HepG2 (cell line): ENCODE data around the gene APLF. TPM values are rescaled to one million over a fixed set of nuclear protein-coding genes. Genes with fewer than 3 reads are reported as not detected.

ENCODE experiments used
- ATAC-seq: fragments of 200-7000 bp; cut with Tn5 transposase; 3 replicates; pipeline ENCODE4 v1.9.1; 2020; ENCODE audit warnings: mild to moderate bottlenecking, moderate library complexity
- BruUV-seq: library from RNA; stranded (reverse); fragments of 400-500 nt; replicated peaks from 2 replicates; lab custom pipeline; 2021; lab: Mats Ljungman, UMichigan
- CTCF ChIA-PET: fragments of 300-600 bp; formaldehyde crosslinking; extraction: SDS; loops from one replicate; lab custom pipeline; 2021; ENCODE audit warnings: low total read pairs, inconsistent platforms, low intra/inter-chr PET ratio; lab: Yijun Ruan, JAX
- POLR2A ChIA-PET: fragments of 350-600 bp; sonication (Branson Sonifier 250); formaldehyde crosslinking; loops from one replicate; lab custom pipeline; 2020; ENCODE audit warnings: antibody characterized with exemption, inconsistent platforms; lab: Yijun Ruan, JAX
- DNase-seq: peaks from one replicate; pipeline ENCODE4 v3.0.0-alpha.2; 2015; ENCODE audit warnings: low spot score
- FAIRE-seq: peaks from 3 replicates; lab custom pipeline; 2011; peaks lifted over from hg19 to GRCh38; lab: Jason Lieb, UNC
- H2AFZ ChIP-seq: one replicate; pipeline ENCODE4 v1.6.1; 2011; ENCODE audit warnings: low read length, inconsistent platforms
- H3K27ac ChIP-seq: fragments of 300-600 bp; 3 replicates; pipeline ENCODE4 v1.8.0; 2011; ENCODE audit warnings: mixed run types, mild to moderate bottlenecking, mixed read lengths, low read length, inconsistent platforms; ENCODE audit not compliant: insufficient read depth; ENCODE audit errors: extremely low read length
- H3K27me3 ChIP-seq, 2 experiments: fragments of 200-600 bp in 1 of 2; 2 replicates in 1 of 2; 3 replicates in 1 of 2; pipeline versions ENCODE4 v1.6.0 to v1.8.0; 2011; ENCODE audit warnings: low read length in 2 of 2, mild to moderate bottlenecking in 2 of 2, moderate library complexity in 2 of 2, inconsistent platforms in 1 of 2; ENCODE audit not compliant: insufficient read depth in 2 of 2, control insufficient read depth in 1 of 2
- H3K36me3 ChIP-seq, 2 experiments: fragments of 200-600 bp in 1 of 2; replicated peaks in 1 of 2; 2 replicates in 1 of 2; 3 replicates in 1 of 2; pipeline versions ENCODE4 v1.5.1 to v1.8.0; 2011; ENCODE audit warnings: low read length in 2 of 2, inconsistent platforms in 1 of 2; ENCODE audit not compliant: insufficient read depth in 2 of 2, control insufficient read depth in 1 of 2
- H3K4me1 ChIP-seq: 2 replicates; pipeline ENCODE4 v1.5.1; 2012; ENCODE audit warnings: low read length, inconsistent platforms; ENCODE audit not compliant: insufficient read depth
- H3K4me2 ChIP-seq: 2 replicates; pipeline ENCODE4 v1.6.0; 2011; ENCODE audit warnings: low read depth, low read length, inconsistent platforms
- H3K4me3 ChIP-seq, 3 experiments: fragments of 200-600 bp in 1 of 3; sonication (generic), shearing (Covaris generic) in 1 of 3; replicated peaks in 1 of 3; 2 replicates each; pipeline ENCODE4 v1.5.1; 2011 to 2016; ENCODE audit warnings: low read length in 3 of 3, inconsistent platforms in 2 of 3, low read depth in 2 of 3, mild to moderate bottlenecking in 2 of 3, control low read depth in 1 of 3, mixed read lengths in 1 of 3; ENCODE audit not compliant: insufficient read depth in 1 of 3
- H3K79me2 ChIP-seq: one replicate; pipeline ENCODE4 v1.6.1; 2011; ENCODE audit warnings: low read length, inconsistent platforms; ENCODE audit not compliant: insufficient read depth
- H3K9ac ChIP-seq: 2 replicates; pipeline ENCODE4 v1.6.0; 2011; ENCODE audit warnings: mild to moderate bottlenecking, low read depth, low read length, inconsistent platforms; ENCODE audit not compliant: insufficient read depth
- H3K9me3 ChIP-seq: 2 replicates; pipeline ENCODE4 v1.5.1; 2012; ENCODE audit warnings: mild to moderate bottlenecking, low read length
- H4K20me1 ChIP-seq: 2 replicates; pipeline ENCODE4 v1.6.0; 2011; ENCODE audit warnings: inconsistent platforms, mild to moderate bottlenecking, low read length, moderate library complexity; ENCODE audit not compliant: insufficient read depth
- HNF4A ChIP-seq: sonication (generic); formaldehyde crosslinking; IDR thresholded peaks from 2 replicates; pipeline ENCODE4 v1.4.0; 2020; ENCODE audit warnings: missing genetic modification reagents
- KDM3A ChIP-seq: IDR thresholded peaks from 2 replicates; pipeline ENCODE4 v1.6.1; 2018; ENCODE audit warnings: low read depth, missing compliant biosample characterization
- MED8 ChIP-seq: sonication (generic); formaldehyde crosslinking; IDR thresholded peaks from 2 replicates; pipeline ENCODE4 v1.8.1; 2023; ENCODE audit warnings: mild to moderate bottlenecking, missing genetic modification reagents; ENCODE audit not compliant: insufficient replicate concordance
- MTF1 ChIP-seq: sonication (generic); formaldehyde crosslinking; IDR thresholded peaks from 2 replicates; pipeline ENCODE4 v1.5.0; 2020; ENCODE audit warnings: missing genetic modification reagents
- NPAS2 ChIP-seq: sonication (generic); formaldehyde crosslinking; IDR thresholded peaks from 2 replicates; pipeline ENCODE4 v1.8.0; 2022; ENCODE audit warnings: mild to moderate bottlenecking, missing genetic modification reagents, borderline replicate concordance
- PHF21A ChIP-seq: sonication (generic); formaldehyde crosslinking; IDR thresholded peaks from 2 replicates; pipeline ENCODE4 v1.5.0; 2020; ENCODE audit warnings: mild to moderate bottlenecking, missing genetic modification reagents
- PLRG1 ChIP-seq: fragments of 450-650 bp; conservative IDR thresholded peaks from 2 replicates; pipeline ENCODE4 v1.6.1; 2016
- RFXANK ChIP-seq: IDR thresholded peaks from 2 replicates; pipeline ENCODE4 v1.6.1; 2016
- TAF15 ChIP-seq: fragments of 200-400 bp; formaldehyde crosslinking; IDR thresholded peaks from one replicate; pipeline ENCODE4 v1.6.1; 2018; ENCODE audit warnings: mild to moderate bottlenecking, low read depth, low read length; ENCODE audit not compliant: poor library complexity, severe bottlenecking
- ZBTB20 ChIP-seq: sonication (generic); formaldehyde crosslinking; IDR thresholded peaks from 2 replicates; pipeline ENCODE4 v1.8.1; 2023; ENCODE audit warnings: missing genetic modification reagents, low read depth, mild to moderate bottlenecking, borderline replicate concordance
- ZBTB3 ChIP-seq: sonication (generic); formaldehyde crosslinking; IDR thresholded peaks from 2 replicates; pipeline ENCODE4 v1.4.0; 2020; ENCODE audit warnings: low read depth, mild to moderate bottlenecking, moderate library complexity, missing genetic modification reagents, borderline replicate concordance
- ZBTB37 ChIP-seq: sonication (generic); formaldehyde crosslinking; IDR thresholded peaks from 2 replicates; pipeline ENCODE4 v1.4.0; 2020; ENCODE audit warnings: mild to moderate bottlenecking, missing genetic modification reagents
- ZNF121 ChIP-seq: sonication (generic); formaldehyde crosslinking; IDR thresholded peaks from 2 replicates; pipeline ENCODE4 v1.5.0; 2020; ENCODE audit warnings: mild to moderate bottlenecking, missing genetic modification reagents
- ZNF264 ChIP-seq: sonication (generic); formaldehyde crosslinking; IDR thresholded peaks from 2 replicates; pipeline ENCODE4 v1.4.0; 2020; ENCODE audit warnings: missing genetic modification reagents
- ZNF383 ChIP-seq: sonication (generic); formaldehyde crosslinking; IDR thresholded peaks from 2 replicates; pipeline ENCODE4 v1.4.0; 2020; ENCODE audit warnings: missing genetic modification reagents, mild to moderate bottlenecking, borderline replicate concordance
- ZNF557 ChIP-seq: sonication (generic); formaldehyde crosslinking; IDR thresholded peaks from 2 replicates; pipeline ENCODE4 v1.4.0; 2020; ENCODE audit warnings: missing genetic modification reagents
- ZNF720 ChIP-seq: sonication (generic); formaldehyde crosslinking; IDR thresholded peaks from 2 replicates; pipeline ENCODE4 v1.4.0; 2020; ENCODE audit warnings: missing genetic modification reagents
- ZNF780A ChIP-seq: sonication (generic); formaldehyde crosslinking; IDR thresholded peaks from 2 replicates; pipeline ENCODE4 v1.8.0; 2022; ENCODE audit warnings: mild to moderate bottlenecking, missing genetic modification reagents, moderate library complexity
- WGBS: methylation state at CpG from one replicate; pipeline ENCODE4 v1.1.6; 2017; ENCODE audit warnings: low lambda C conversion rate; 5-methylcytosine and 5-hydroxymethylcytosine counted together
- in situ Hi-C: cut with HindIII; loops from 2 replicates; pipeline ENCODE4 v1.10.0; 2017; ENCODE audit warnings: low pct_unique_long_range_greater_than_20kb; ENCODE audit not compliant: extremely low pct_ligation_motif_present
- intact Hi-C: fragments of 100-400 bp; cut with micrococcal nuclease; formaldehyde crosslinking; loops from one replicate; pipeline ENCODE4 v1.10.0; 2022; ENCODE audit not compliant: unreplicated experiment
- polyA plus RNA-seq, 8 experiments: library from polyadenylated mRNA; depleted of rRNA in 3 of 8; stranded (reverse) in 7 of 8; unstranded in 1 of 8; fragments of >200 nt; fragmentation: Illumina TruSeq in 4 of 8; extraction: Trizol in 4 of 8; gene quantifications; 2 replicates each; pipeline versions ENCODE4 v1.2.1 to v1.2.3, GENCODE V29; 2011 to 2016; ENCODE audit warnings: low read depth in 4 of 8, missing spikeins in 1 of 8, mixed read lengths in 1 of 8; ENCODE audit not compliant: insufficient read depth in 1 of 8
- total RNA-seq, 5 experiments: library from RNA; depleted of rRNA; stranded (reverse); fragments of >200 nt; fragmentation: Illumina TruSeq; extraction: Trizol; gene quantifications; 2 replicates each; pipeline ENCODE4 v1.2.3, GENCODE V29; 2016; ENCODE audit warnings: low read depth in 1 of 5

Gene APLF
- total and polyA plus RNA-seq, 2 of the 13 experiments (the other 11 are each of a cell fraction or from before 2014, with no cell fraction given) = 0.45 to 2.2 TPM

DNA sequence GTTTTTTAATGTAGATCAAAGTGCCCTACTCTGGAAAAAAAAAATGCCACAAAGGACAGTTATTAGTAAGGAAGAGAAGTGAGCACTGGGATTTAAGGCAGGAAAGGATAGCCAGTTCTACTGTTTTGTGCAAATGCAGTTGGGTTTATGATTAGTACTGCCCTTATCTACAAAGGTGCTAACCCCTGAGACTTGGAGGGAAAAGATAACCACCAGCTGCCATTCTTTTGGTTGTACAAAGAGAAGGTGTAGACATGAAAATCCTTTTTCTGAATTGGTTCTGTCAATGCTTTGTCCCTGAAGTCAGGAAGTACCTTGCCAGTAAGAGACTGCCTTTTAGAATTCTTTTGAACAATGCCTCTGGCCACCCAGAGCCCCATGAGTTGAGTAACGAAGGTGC is 11.3 kb downstream of the APLF start:
- in situ Hi-C loops = no loop called here
- Histone ChIP-seq H3K27ac (no peak overlapping the region), H3K4me3 (no peak overlapping the region), H3K79me2 (no peaks in the 10 kb centered on the region), H3K4me1 (no peaks in the 10 kb centered on the region), H3K9ac (no peak overlapping the region), H4K20me1 (no peaks in the 10 kb centered on the region), H2AFZ (no peak overlapping the region), H3K27me3 (no peaks in the 10 kb centered on the region), H3K9me3 (no peaks in the 10 kb centered on the region), H3K36me3 (no peaks in the 10 kb centered on the region), H3K4me2 (no peak overlapping the region)
- ChIA-PET POLR2A (no interaction called here), CTCF (no interaction called here)
- intact Hi-C loops = no loop called here
- WGBS = 41% methylated on average over 1 of the region's 1 CpG
- ATAC-seq (no peak), FAIRE-seq (no peak), DNase-seq (no peak)
- TF ChIP-seq HNF4A (CRISPR knock-in tag) (no peak), KDM3A (no peak), ZBTB20 (CRISPR knock-in tag) (no peak), ZNF264 (CRISPR knock-in tag) (no peak), MTF1 (CRISPR knock-in tag) (no peak), ZNF383 (CRISPR knock-in tag) (no peak), ZNF557 (no peak), ZNF720 (CRISPR knock-in tag) (no peak), TAF15 (no peak), MED8 (CRISPR knock-in tag) (no peak), ZBTB3 (CRISPR knock-in tag) (no peak), ZNF780A (no peak), ZBTB37 (no peak), ZNF121 (CRISPR knock-in tag) (no peak), NPAS2 (CRISPR knock-in tag) (no peak), PLRG1 (no peak), RFXANK (CRISPR knock-in tag) (no peak), PHF21A (CRISPR knock-in tag) (no peak)
- BruUV-seq = no TSS peak
